T-helper 1 cell (primary cell): ENCODE data around the gene DLG2.
"Not testable (repeated sequence)": the region's sequence is repeated elsewhere in the genome, so short reads cannot be mapped to it uniquely, and the experiment has no call there.

ENCODE experiments used
- DNase-seq, 5 donors: peaks; one replicate each; pipeline ENCODE4 v3.0.0-alpha.2; 2012 to 2020

Gene DLG2

GRCh38 chr11:83464160-83464944, 2162.8 kb downstream of the DLG2 start:
- no peak for DNase-seq

GRCh38 chr11:83459798-83460197, 2167.3 kb downstream of the DLG2 start:
- DNase-seq: no peak

- DNase-seq: no peak
Measured at GRCh38 chr11:83456566-83456965, 2170.6 kb downstream of the DLG2 start.

GRCh38 chr11:83456075-83456474, 2171.1 kb downstream of the DLG2 start:
- no peak for DNase-seq

- no peak for DNase-seq
Measured at GRCh38 chr11:83455356-83455755, 2171.8 kb downstream of the DLG2 start.

GRCh38 chr11:83454674-83455073, 2172.5 kb downstream of the DLG2 start:
- no peak for DNase-seq

GRCh38 chr11:83449338-83449913, 2177.7 kb downstream of the DLG2 start:
- DNase-seq: no peak

GRCh38 chr11:83448686-83449085, 2178.5 kb downstream of the DLG2 start:
- no peak for DNase-seq

- not testable (repeated sequence) for DNase-seq
Measured at GRCh38 chr11:83443880-83444279, 2183.3 kb downstream of the DLG2 start.

- no peak for DNase-seq
Measured at GRCh38 chr11:83441601-83442000, 2185.5 kb downstream of the DLG2 start.

GRCh38 chr11:83441171-83441570, 2186.0 kb downstream of the DLG2 start:
- DNase-seq: no peak

- no peak for DNase-seq
Measured at GRCh38 chr11:83438438-83438837, 2188.7 kb downstream of the DLG2 start.

- no peak for DNase-seq
Measured at GRCh38 chr11:83437939-83438338, 2189.2 kb downstream of the DLG2 start.

GRCh38 chr11:83436855-83437254, 2190.3 kb downstream of the DLG2 start:
- DNase-seq: no peak

GRCh38 chr11:83434812-83435211, 2192.3 kb downstream of the DLG2 start:
- DNase-seq: not testable (repeated sequence)

GRCh38 chr11:83427943-83428342, 2199.2 kb downstream of the DLG2 start:
- no peak for DNase-seq

- no peak for DNase-seq
Measured at GRCh38 chr11:83427501-83427900, 2199.6 kb downstream of the DLG2 start.

- DNase-seq: no peak
Measured at GRCh38 chr11:83425137-83425466, 2202.0 kb downstream of the DLG2 start.

- no peak for DNase-seq
Measured at GRCh38 chr11:83424376-83425136, 2202.6 kb downstream of the DLG2 start.

GRCh38 chr11:83422641-83423040, 2204.5 kb downstream of the DLG2 start:
- DNase-seq: not testable (repeated sequence)

GRCh38 chr11:83410605-83411565, 2216.3 kb downstream of the DLG2 start:
- DNase-seq: no peak

GRCh38 chr11:83409891-83410290, 2217.3 kb downstream of the DLG2 start:
- no peak for DNase-seq

- DNase-seq: no peak
Measured at GRCh38 chr11:83409476-83409875, 2217.7 kb downstream of the DLG2 start.
